Measurements from ENCODE around the gene ODC1. TPM values are rescaled to one million over a fixed set of nuclear protein-coding genes. Genes with fewer than 3 reads are reported as not detected.

ODC1 gene
- total and polyA plus RNA-seq, 2 donors (not counting 1 experiment from before 2014, with no cell fraction given) = 86.4 to 89.3 TPM

DNA sequence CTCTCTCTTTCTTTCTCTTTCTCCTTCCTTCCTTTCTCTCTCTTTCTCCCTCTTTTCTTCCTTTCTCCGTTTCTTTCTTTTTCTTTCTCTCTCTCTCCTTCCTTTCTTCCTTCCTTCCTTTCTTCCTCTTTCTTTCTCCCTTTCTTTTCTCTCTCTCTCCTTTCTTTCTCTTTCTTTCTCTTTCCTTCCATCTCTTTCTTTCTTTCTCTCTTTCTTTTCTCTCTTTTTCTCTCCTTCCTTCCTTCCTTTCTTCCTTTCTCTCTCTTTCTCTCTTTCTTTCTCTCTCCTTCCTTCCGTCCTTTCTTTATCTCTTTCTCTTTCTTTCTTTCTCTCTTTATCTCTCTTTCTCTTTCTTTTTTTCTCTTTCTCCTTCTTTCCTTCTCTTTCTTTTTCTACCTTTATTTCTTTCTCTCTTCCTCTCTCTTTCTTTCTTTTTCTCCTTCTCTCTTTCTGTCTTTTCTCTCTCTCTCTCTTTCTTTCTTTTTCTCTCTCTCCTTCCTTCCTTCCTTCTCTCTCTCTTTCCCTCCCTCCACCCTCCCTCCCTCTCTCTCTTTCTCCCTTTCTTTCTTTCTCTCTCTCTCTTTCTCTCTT, 32.3 kb upstream of the ODC1 start:
- H3K4me2 ChIP-seq (ENCODE audit: extremely low read depth, insufficient read depth, low read length) = no peak overlapping the region
- H3K4me3 ChIP-seq (replicated peaks in 1 of 4; ENCODE audit: control extremely low read depth in 1 of 4, insufficient read depth in 1 of 4, low read depth in 3 of 4, low read length in 4 of 4) = no peak overlapping the region
- no peaks in the 10 kb centered on the region for H4K20me1 ChIP-seq (ENCODE audit: control insufficient read depth, extremely low read depth, insufficient read depth, low read length)
- no peak overlapping the region for H3K9ac ChIP-seq (ENCODE audit: insufficient read depth, low read length)
- TF ChIP-seq, protein P1, sequence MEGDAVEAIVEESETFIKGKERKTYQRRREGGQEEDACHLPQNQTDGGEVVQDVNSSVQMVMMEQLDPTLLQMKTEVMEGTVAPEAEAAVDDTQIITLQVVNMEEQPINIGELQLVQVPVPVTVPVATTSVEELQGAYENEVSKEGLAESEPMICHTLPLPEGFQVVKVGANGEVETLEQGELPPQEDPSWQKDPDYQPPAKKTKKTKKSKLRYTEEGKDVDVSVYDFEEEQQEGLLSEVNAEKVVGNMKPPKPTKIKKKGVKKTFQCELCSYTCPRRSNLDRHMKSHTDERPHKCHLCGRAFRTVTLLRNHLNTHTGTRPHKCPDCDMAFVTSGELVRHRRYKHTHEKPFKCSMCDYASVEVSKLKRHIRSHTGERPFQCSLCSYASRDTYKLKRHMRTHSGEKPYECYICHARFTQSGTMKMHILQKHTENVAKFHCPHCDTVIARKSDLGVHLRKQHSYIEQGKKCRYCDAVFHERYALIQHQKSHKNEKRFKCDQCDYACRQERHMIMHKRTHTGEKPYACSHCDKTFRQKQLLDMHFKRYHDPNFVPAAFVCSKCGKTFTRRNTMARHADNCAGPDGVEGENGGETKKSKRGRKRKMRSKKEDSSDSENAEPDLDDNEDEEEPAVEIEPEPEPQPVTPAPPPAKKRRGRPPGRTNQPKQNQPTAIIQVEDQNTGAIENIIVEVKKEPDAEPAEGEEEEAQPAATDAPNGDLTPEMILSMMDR (conservative IDR thresholded peaks at IDR 0.05 in 1 of 2, IDR thresholded peaks at IDR 0.05 in 1 of 2; ENCODE audit: low read depth in 1 of 2, low read length in 2 of 2) = no peak
- no peak for TF ChIP-seq EZH2 (IDR thresholded peaks at IDR 0.05; ENCODE audit: low read length, missing control alignments)
- no peak overlapping the region for H2AFZ ChIP-seq (ENCODE audit: low read length)
- no peak for DNase-seq (ENCODE audit: low read depth in 2 of 2)
- no peaks in the 10 kb centered on the region for H3K79me2 ChIP-seq (ENCODE audit: control insufficient read depth, insufficient read depth, low read length)
- no peaks in the 10 kb centered on the region for H3K36me3 ChIP-seq (ENCODE audit: control insufficient read depth, insufficient read depth, low read length)
- H3K9me3 ChIP-seq (ENCODE audit: control insufficient read depth, insufficient read depth, low read depth, low read length) = no peaks in the 10 kb centered on the region
- H3K27me3 ChIP-seq (ENCODE audit: control insufficient read depth, insufficient read depth, low read length) = peaks cover 10% of the 10 kb centered on the region
- H3K4me1 ChIP-seq (ENCODE audit: control insufficient read depth, extremely low read depth, insufficient read depth, low read length) = no peaks in the 10 kb centered on the region
- H3K27ac ChIP-seq (ENCODE audit: insufficient read depth, low read length) = no peak overlapping the region

DNA sequence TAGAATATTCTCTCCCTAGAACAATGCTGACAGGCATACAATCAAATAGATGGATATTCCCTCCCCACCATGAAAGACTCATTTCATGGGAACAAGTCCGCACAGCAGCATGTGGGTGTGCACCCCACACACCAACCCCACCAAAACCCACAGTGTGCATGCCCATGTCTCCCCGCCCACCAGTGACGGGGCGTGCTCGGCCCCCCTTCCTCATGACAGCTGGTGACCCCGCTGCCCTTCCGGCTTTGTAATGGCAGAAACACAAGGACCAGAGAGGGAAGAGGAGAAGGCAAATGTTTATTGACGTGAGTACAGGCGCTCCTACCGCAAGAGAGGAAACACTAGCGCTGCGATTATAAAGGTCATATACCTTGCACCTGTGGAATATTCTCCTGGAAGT, 30.8 kb upstream of the ODC1 start:
- Histone ChIP-seq H3K4me1 (ENCODE audit: control insufficient read depth, extremely low read depth, insufficient read depth, low read length) (no peaks in the 10 kb centered on the region), H3K4me3 (replicated peaks in 1 of 4; ENCODE audit: control extremely low read depth in 1 of 4, insufficient read depth in 1 of 4, low read depth in 3 of 4, low read length in 4 of 4) (no peak overlapping the region), H4K20me1 (ENCODE audit: control insufficient read depth, extremely low read depth, insufficient read depth, low read length) (no peaks in the 10 kb centered on the region), H3K9me3 (ENCODE audit: control insufficient read depth, insufficient read depth, low read depth, low read length) (no peaks in the 10 kb centered on the region), H3K9ac (ENCODE audit: insufficient read depth, low read length) (no peak overlapping the region), H3K36me3 (ENCODE audit: control insufficient read depth, insufficient read depth, low read length) (no peaks in the 10 kb centered on the region), H3K27ac (ENCODE audit: insufficient read depth, low read length) (no peak overlapping the region), H3K4me2 (ENCODE audit: extremely low read depth, insufficient read depth, low read length) (no peak overlapping the region), H3K79me2 (ENCODE audit: control insufficient read depth, insufficient read depth, low read length) (no peaks in the 10 kb centered on the region), H2AFZ (ENCODE audit: low read length) (no peak overlapping the region), H3K27me3 (ENCODE audit: control insufficient read depth, insufficient read depth, low read length) (peaks cover 10% of the 10 kb centered on the region)
- TF ChIP-seq EZH2 (IDR thresholded peaks at IDR 0.05; ENCODE audit: low read length, missing control alignments) = no peak
- TF ChIP-seq, protein P1 (conservative IDR thresholded peaks at IDR 0.05 in 1 of 2, IDR thresholded peaks at IDR 0.05 in 1 of 2; ENCODE audit: low read depth in 1 of 2, low read length in 2 of 2) = no peak
- no peak for DNase-seq (ENCODE audit: low read depth in 2 of 2)

DNA sequence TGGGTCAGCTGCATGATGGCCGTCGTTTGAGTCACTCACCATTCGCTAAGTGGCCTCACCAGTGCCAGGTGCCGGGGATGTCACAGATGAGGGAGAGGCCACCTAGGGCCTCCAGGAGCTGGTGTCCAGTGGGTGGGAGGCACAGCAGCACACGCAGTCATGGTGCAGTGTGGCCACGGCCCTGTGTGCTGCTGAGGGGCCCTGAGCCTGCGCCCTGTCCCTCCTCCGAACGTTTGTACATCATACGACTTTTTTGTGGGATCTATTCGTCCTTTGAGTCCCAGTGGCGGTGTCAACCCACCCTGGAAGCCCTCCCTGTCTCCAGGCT, 30.1 kb upstream of the ODC1 start:
- Histone ChIP-seq H2AFZ (ENCODE audit: low read length) (no peak overlapping the region), H3K4me1 (ENCODE audit: control insufficient read depth, extremely low read depth, insufficient read depth, low read length) (no peaks in the 10 kb centered on the region), H3K36me3 (ENCODE audit: control insufficient read depth, insufficient read depth, low read length) (no peaks in the 10 kb centered on the region), H3K4me2 (ENCODE audit: extremely low read depth, insufficient read depth, low read length) (no peak overlapping the region), H3K9ac (ENCODE audit: insufficient read depth, low read length) (no peak overlapping the region), H3K9me3 (ENCODE audit: control insufficient read depth, insufficient read depth, low read depth, low read length) (no peaks in the 10 kb centered on the region), H4K20me1 (ENCODE audit: control insufficient read depth, extremely low read depth, insufficient read depth, low read length) (no peaks in the 10 kb centered on the region), H3K4me3 (replicated peaks in 1 of 4; ENCODE audit: control extremely low read depth in 1 of 4, insufficient read depth in 1 of 4, low read depth in 3 of 4, low read length in 4 of 4) (no peak overlapping the region), H3K27ac (ENCODE audit: insufficient read depth, low read length) (no peak overlapping the region), H3K27me3 (ENCODE audit: control insufficient read depth, insufficient read depth, low read length) (peaks cover 10% of the 10 kb centered on the region), H3K79me2 (ENCODE audit: control insufficient read depth, insufficient read depth, low read length) (no peaks in the 10 kb centered on the region)
- no peak for DNase-seq (ENCODE audit: low read depth in 2 of 2)
- no peak for TF ChIP-seq EZH2 (IDR thresholded peaks at IDR 0.05; ENCODE audit: low read length, missing control alignments)
- TF ChIP-seq, protein P1 (conservative IDR thresholded peaks at IDR 0.05 in 1 of 2, IDR thresholded peaks at IDR 0.05 in 1 of 2; ENCODE audit: low read depth in 1 of 2, low read length in 2 of 2) = no peak

Measured in fibroblast of lung (primary cell).